ENCODE data around the gene RIMS4.

Gene RIMS4

GRCh38 chr20:44810391-44811149, at the start of gene RIMS4:
Gene RIMS4 (minus strand): TSS chr20:44810546. CDS start chr20:44810271, 275 bp downstream.
- DNase-seq (ENCODE audit: low read depth in 3 of 3, low spot score in 1 of 3), result no peak

DNA sequence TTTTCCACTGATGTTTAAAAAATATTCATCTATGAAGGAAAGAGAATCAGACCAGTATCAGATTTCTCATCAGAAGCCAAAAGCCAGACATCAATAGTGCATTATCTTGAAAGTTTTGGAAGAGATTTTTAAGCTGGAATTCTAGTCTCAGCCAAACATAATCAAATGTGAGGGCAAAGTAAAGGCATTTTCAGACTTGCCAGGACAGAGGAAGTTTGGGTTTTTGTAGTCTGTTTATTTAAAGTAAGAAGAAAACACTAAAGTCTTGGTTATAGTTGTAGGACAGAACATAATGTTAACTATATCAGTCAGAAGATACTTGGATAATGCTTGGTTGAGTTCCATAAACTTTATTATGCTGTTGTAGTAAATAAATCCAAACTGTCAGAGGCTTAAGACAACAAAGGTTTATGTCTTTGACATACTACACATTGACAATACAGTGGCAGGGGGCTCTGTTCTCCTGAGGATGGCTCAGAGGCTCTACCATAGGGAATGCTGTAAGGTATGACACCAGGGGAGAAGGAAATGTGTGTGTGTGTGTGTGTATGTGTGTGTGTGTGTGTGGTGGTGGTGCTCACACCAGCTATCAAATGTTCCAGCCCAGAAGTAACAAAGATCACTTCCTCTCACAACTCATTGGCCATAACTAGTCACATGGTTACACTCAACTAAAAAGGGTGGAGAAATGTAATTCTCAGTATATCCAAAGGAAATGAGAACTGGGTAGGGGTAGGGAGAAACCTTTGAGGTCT, 48.4 kb upstream of the RIMS4 start:
- DNase-seq (ENCODE audit: low read depth in 3 of 3, low spot score in 1 of 3), result no peak

DNA sequence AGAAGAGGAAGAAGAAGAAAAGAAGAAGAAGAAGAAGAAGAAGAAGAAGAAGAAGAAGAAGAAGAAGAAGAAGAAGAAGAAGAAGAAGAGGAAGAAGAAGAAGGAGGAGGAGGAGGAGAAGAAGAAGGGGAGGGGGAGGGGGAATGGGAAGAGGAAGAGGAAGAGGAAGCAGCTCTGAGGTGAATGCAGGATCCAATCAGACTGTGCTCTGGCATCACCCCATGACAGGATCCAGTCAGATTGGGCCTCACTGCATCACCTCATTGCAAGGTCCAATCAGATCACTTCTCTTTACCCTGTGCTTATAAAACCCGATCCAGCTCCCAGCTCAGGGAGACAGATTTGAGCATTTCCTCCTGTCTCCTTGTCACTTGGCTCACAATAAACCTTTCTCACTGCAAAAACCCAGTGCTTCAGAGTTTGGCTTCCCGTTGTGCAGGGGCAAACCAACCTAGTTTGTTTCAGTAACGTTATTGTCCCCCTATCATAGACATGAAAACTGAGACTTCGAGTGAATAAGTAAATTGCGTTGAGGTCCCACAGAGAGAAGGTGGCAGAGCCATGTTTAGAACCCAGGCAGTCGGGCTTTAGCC, 46.6 kb upstream of the RIMS4 start:
- no peak for DNase-seq (ENCODE audit: low read depth in 3 of 3, low spot score in 1 of 3)

DNA sequence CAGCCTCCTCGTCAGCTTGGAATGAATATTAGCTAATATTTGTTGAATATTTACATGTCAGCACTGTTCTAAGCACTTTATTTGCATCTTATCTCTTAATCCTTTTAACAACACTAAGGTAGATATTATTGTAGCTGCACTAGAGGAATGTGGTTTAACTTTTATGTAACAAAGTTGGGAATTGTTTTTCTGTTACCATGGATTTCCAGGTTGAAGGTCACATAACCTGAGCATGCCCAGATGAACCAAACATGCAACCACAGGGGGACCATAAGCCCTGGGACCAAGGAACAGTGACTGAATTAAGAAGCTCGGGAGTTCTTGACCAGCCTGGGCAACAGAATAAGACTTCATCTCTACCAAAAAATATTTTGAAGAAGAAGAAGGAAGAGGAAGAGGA, 46.1 kb upstream of the RIMS4 start:
- DNase-seq (ENCODE audit: low read depth in 3 of 3, low spot score in 1 of 3), result no peak

DNA sequence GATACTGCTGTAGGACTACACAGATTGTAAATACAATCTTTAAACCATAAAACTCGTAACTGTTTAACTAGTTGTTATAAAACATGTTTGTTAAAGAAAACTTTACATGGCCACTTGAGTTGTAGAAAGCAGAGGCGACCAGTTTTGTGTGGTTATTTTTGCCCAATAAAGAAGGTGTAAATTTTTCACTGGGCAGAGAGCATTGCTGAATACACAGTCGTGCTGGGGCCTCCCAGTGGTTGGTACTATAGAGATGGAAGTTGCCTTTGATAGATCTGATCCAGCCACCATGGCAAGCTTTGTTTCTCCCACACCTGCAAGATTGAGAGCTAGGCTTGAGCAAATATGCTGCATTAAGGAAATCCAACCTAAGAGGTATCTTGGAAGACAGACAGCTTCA, 41.2 kb upstream of the RIMS4 start:
- DNase-seq (ENCODE audit: low read depth in 3 of 3, low spot score in 1 of 3), result no peak

DNA sequence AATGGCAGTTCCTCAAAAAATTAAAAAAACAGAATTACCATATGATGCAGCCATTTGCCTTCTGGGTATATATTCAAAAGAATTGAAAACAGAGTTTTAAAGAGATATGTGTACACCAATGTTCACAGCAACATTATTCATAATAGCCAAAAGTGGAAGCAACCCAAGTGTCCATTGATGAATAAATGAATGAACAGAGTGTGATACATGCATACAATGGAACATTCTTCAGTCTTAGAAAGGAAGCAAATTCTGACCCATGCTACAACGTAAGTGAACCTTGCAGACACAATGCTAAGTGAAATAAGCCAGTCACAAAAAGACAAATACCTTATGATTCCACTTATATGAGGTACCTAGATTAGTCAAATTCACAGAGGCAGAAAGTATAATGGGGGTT, 40.5 kb upstream of the RIMS4 start:
- no peak for DNase-seq (ENCODE audit: low read depth in 3 of 3, low spot score in 1 of 3)

DNA sequence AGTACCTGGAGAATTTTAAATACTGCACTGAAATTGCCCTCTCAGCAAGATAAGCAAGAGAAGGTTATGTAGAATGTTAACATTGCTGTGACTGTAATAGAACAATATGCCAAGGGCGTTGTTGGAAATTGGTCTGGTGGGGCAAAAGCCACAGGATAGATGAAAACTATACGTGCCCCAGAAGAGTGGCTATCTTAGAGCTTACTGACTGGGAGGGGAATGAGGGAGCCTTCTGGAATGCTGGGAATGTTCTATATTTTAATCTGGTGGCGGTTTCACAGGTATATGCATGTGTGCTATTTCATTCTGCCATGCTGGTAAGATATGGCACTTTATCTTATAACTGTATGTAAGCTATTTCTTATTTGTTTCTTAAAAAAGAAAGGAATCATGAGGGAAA, 39.9 kb upstream of the RIMS4 start:
- no peak for DNase-seq (ENCODE audit: low read depth in 3 of 3, low spot score in 1 of 3)

DNA sequence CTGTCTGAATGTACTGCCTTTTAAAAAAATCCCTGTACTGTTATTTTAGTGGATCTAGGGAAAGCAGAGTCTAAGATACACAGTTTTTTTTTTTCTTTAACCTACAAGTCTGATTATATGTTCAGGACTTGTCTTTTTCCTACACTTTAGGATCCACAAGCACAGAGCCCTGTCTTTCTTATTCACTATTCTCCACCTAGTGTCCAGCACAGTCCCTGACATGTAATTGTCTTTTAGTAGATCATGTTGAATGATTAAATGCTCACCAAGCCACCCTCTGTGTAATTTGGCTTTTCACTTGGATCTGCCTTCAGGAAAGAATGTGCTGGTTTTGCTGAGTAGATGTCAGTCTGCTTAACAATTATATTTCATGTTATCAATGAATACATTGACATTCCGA, 39.4 kb upstream of the RIMS4 start:
- no peak for DNase-seq (ENCODE audit: low read depth in 3 of 3, low spot score in 1 of 3)

GRCh38 chr20:44848254-44849015, 38.1 kb upstream of the RIMS4 start:
- DNase-seq (ENCODE audit: low read depth in 3 of 3, low spot score in 1 of 3), result no peak

GRCh38 chr20:44843876-44844275, 33.5 kb upstream of the RIMS4 start:
- no peak for DNase-seq (ENCODE audit: low read depth in 3 of 3, low spot score in 1 of 3)

- DNase-seq (ENCODE audit: low read depth in 3 of 3, low spot score in 1 of 3), result no peak
Measured at GRCh38 chr20:44841955-44842354, 31.6 kb upstream of the RIMS4 start.

- DNase-seq (ENCODE audit: low read depth in 3 of 3, low spot score in 1 of 3), result no peak
Measured at GRCh38 chr20:44840826-44841225, 30.5 kb upstream of the RIMS4 start.

DNA sequence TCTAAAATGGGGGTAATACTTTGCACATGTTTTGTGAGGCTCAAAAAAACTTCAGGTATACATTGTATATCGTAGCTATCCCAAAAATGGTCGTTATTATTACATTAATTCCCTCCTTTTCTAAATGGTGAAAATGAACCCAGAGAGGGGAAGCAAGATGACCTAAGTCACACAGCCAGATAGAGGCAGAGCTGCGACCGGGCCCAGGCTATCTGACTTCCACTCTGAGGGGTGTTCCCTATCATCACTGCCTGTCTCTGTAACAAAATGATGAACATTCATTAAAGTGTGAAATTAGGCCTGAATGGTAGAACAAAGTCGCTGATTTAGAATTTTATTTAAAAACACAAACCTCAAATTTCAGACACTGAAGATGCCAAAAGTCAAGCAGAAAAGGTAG, 29.1 kb upstream of the RIMS4 start:
- DNase-seq (ENCODE audit: low read depth in 3 of 3, low spot score in 1 of 3), result no peak

DNA sequence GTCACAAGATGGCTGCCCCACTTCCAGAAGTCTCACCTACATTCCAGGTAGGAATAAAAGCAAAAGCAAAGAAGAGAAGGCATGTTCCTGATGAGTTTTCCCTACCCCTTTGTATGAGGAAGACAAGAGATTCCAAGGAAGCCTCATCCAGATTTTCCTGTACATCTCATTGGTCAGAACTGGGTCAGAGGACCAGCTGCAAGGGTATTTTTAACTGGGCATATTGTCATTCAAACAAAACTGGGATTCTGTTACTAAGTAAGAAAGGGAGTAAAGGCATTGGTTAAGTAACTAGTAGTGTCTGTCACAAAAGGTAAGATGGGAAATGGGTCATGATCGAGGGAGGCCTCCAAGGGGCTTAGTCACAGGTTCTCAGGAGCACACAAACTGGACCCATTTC, 28.2 kb upstream of the RIMS4 start:
- no peak for DNase-seq (ENCODE audit: low read depth in 3 of 3, low spot score in 1 of 3)

DNA sequence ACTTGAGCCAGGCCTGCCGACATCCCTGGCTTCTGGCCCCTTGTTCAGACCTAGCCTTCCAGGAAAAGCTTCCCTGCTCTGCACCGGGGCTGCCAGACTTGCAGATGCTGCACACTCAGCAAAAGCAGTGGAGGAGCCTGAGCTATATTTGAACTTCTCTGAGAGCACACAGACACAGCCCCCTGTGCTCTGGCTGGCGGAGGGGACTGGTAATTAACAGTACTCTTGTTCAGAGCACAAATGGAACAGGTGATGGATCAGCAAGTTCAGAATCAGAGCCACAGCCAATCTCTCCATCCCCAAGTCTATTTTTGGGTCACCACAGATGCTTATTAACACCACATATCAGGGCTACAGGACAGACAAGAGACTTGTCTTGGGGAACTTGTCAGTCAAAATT, 27.6 kb upstream of the RIMS4 start:
- no peak for DNase-seq (ENCODE audit: low read depth in 3 of 3, low spot score in 1 of 3)

GRCh38 chr20:44836601-44837120, 26.3 kb upstream of the RIMS4 start:
- no peak for DNase-seq (ENCODE audit: low read depth in 3 of 3, low spot score in 1 of 3)

DNA sequence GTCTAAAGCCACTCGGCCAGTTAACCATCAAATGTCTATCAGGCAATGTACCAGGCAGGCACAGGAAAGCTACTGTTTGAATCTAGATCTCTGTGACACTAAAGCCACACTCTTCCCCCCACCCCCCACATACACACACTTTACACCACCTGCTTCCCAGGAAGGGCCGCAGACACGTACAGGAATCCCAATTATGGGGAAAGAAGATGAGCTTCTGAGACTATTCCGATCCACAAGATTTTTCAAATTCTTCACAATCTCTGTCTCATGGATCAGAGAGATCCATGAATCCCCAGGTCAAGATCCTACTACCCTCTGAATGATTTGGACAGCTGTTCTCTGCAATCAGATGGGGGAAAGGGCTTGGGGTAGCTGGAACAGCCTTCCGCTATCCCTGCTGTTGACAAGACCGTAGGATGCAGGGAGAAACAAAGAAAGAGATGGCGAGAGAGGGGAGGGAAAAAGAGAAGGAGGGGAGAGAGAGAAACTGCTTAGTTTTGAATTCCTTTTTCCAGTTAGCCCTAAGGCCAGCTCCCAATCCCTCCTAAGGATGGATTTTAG, 25.4 kb upstream of the RIMS4 start:
- no peak for DNase-seq (ENCODE audit: low read depth in 3 of 3, low spot score in 1 of 3)

DNA sequence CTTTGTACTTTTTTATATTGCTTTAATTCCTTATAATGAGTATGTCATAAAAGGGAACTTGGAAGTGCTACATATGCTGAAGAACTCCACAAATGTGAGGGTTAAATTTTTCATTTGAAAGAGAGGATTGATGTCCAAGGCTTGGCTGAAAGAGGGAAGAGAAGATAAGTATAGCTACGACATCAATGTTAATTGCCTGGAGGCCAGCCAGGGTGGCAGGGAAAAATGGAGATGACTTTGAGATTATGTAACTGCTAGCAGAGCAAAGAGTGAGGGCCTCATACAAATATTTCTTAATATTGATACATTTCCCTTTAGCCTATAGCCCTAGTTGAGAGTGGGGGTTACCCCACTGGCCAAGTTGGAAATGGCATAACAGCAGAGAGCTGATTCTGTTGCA, 24.8 kb upstream of the RIMS4 start:
- DNase-seq (ENCODE audit: low read depth in 3 of 3, low spot score in 1 of 3), result no peak

- DNase-seq (ENCODE audit: low read depth in 3 of 3, low spot score in 1 of 3), result no peak
Measured at GRCh38 chr20:44834693-44835092, 24.3 kb upstream of the RIMS4 start.

DNA sequence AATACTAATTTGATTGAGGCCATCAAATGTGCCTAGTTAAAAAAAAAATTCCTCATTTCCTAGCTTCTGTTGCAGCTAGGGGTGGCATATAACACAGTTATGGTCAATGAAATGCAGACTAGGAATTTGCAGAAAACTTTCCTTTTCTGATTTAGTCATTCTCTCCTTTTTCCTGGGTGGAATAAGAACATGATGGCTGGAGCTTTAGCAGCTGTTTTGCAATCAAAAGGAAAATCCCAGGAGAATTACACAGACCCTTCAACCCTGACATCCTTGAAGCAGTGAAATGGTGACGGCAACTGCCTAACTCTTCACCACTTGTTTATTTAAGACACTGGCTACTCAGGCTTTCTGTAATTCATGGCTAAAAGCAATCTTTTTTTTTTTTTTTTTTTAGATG, 23.1 kb upstream of the RIMS4 start:
- DNase-seq (ENCODE audit: low read depth in 3 of 3, low spot score in 1 of 3), result no peak

DNA sequence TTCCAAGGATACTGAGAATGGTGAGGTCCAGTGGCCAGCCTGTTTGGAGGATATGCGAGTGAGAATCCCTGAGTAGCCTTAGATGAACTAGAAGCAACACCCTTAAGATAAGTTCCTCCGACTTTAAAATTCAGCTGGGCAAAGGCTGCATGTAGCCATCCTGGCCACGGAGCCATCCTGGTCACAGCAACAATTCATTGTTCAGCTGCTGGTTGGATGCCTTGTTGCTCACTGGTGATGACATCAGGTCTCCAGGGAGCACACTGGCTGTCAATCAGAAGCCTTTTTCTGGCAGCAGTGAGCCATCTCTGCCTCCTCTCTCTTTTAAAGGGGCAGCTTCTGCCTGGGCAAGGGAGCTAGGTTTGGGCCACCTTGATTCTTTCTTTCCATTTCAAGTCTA, 22.4 kb upstream of the RIMS4 start:
- no peak for DNase-seq (ENCODE audit: low read depth in 3 of 3, low spot score in 1 of 3)

Data from stimulated activated CD4-positive, alpha-beta T cell treated with anti-CD3 and anti-CD28 coated beads, TNF-alpha, amount 100 ng/mL, for 1 hour (primary cell).